Measurements from ENCODE around the gene MGME1. TPM values are rescaled to one million over a fixed set of nuclear protein-coding genes. Genes with fewer than 3 reads are reported as not detected.
A peak's percentile ranks its signal among the peaks of the same experiment; 100 is the strongest.

The MGME1 gene
- total and polyA plus RNA-seq, 8 donors = 13.3 to 41.4 (median 35.4) TPM

GRCh38 chr20:17925141-17925939, 43.5 kb upstream of the MGME1 start:
- H3K27ac ChIP-seq = no peak overlapping the region
- DNase-seq = peak in 1 of 4 donors; percentile 59

DNA sequence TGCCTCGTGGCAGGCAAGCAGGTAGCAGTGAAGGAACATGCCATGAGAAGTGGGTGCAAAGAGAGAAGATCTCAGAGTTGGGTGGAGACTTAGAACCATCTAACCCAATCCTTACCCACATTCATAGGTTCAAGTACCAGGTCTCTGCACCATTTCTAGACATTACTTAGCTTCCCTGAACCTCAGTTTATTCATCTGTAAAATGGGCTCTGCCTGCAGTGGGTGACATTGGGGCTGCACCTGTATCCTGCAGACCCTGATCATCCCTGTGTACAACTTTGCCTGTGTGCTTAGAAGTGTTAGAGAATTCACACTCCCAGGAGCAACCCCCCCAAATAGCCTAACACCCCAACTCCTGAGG, 42.9 kb upstream of the MGME1 start:
- no peak for DNase-seq
- no peaks in the 10 kb centered on the region for H3K36me3 ChIP-seq
- ATAC-seq = no peak
- TF ChIP-seq CTCF (IDR thresholded peaks at IDR 0.05) = no peak
- no peak overlapping the region for H3K4me3 ChIP-seq
- H3K9me3 ChIP-seq = no peaks in the 10 kb centered on the region
- H3K27me3 ChIP-seq = no peaks in the 10 kb centered on the region
- intact Hi-C loops (cut with DNase I) = no loop called here
- H3K27ac ChIP-seq = no peak overlapping the region
- H3K4me1 ChIP-seq = no peaks in the 10 kb centered on the region

More at GRCh38 chr20:17925141-17925939, 43.5 kb upstream of the MGME1 start:
- no peaks in the 10 kb centered on the region for H3K36me3 ChIP-seq
- no peak for ATAC-seq
- H3K9me3 ChIP-seq = no peaks in the 10 kb centered on the region
- no peak overlapping the region for H3K4me3 ChIP-seq
- intact Hi-C loops (cut with DNase I) = no loop called here
- no peaks in the 10 kb centered on the region for H3K27me3 ChIP-seq
- TF ChIP-seq CTCF (IDR thresholded peaks at IDR 0.05) = no peak
- H3K4me1 ChIP-seq = no peaks in the 10 kb centered on the region

- DNase-seq (no peak), ATAC-seq (peak; percentile 9)
- no peaks in the 10 kb centered on the region for H3K4me1 ChIP-seq
- peaks cover 0 to 4% of the 10 kb centered on the region in 2 donors for H3K9me3 ChIP-seq
- H3K4me3 ChIP-seq = no peak overlapping the region
- intact Hi-C loops (cut with DNase I) = no loop called here
- peak overlapping the region in 1 of 2 donors; percentile 40 for H3K27ac ChIP-seq
- TF ChIP-seq CTCF (IDR thresholded peaks at IDR 0.05) = no peak
- H3K36me3 ChIP-seq = no peaks in the 10 kb centered on the region
- H3K27me3 ChIP-seq = no peaks in the 10 kb centered on the region
Observed at GRCh38 chr20:17928211-17928611, 40.6 kb upstream of the MGME1 start.

DNA sequence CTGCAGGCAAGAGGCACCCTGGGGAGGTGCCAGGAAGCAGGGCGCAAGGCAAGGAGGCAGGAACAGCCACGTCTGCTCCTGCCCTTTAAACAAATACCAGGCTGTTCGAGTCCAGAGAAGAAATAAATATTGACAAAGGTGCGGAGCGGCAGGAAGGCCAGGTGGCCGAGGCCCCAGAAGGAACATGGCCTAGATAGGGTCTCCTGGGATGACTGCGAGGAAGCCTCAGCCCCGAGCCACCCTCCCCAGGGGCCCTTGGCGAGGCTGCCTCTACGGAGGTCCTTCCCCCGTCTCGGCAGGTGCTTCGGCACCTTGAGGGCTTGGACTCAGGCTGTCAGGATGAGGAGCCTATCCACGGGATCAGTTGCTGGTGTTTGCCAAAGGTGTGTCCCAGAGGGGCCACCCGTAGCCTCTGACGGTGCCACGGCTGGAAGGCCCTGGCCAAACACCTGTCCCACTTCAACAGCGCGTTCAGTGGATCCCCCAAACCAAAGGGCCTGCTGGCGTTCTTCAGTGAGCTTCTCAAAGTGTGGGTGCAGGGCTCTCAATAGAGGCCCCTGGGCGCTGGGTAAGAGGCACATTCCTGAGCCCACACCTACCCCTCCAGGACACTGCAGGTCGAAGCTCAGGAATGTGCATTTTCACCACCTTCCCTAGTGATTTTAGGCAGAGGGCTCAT, 40.0 kb upstream of the MGME1 start:
- peak overlapping the region; percentile 30 to 40 for H3K27ac ChIP-seq
- no peaks in the 10 kb centered on the region for H3K36me3 ChIP-seq
- DNase-seq (peak in 1 of 4 donors; percentile 58), ATAC-seq (peak; percentile 79)
- H3K4me3 ChIP-seq = no peak overlapping the region
- H3K4me1 ChIP-seq = no peaks in the 10 kb centered on the region
- TF ChIP-seq CTCF (IDR thresholded peaks at IDR 0.05) = no peak
- H3K27me3 ChIP-seq = no peaks in the 10 kb centered on the region
- intact Hi-C loops (cut with DNase I) = no loop called here
- H3K9me3 ChIP-seq = peaks cover 0 to 4% of the 10 kb centered on the region in 2 donors

DNA sequence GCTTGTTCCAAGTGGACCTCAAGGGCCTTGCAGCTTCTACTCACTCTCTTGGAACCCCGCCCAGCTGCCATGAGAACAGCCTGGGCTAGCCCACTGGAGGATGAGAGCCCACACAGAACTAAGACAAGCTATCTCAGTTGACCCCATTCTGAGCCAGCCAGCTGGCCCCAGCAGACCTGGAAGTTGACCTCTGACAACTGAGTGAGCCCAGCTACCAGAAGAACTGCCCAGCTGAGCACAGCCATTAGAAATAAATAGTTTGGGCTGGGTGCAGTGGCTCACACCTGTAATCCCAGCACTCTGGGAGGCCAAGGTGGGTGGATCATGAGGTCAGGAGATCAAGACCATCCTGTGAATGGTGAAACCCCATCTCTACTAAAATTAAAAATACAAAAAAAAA, 37.3 kb upstream of the MGME1 start:
- DNase-seq (no peak), ATAC-seq (no peak)
- Histone ChIP-seq H3K27ac (no peak overlapping the region), H3K4me3 (no peak overlapping the region), H3K4me1 (no peaks in the 10 kb centered on the region), H3K36me3 (no peaks in the 10 kb centered on the region), H3K9me3 (peaks cover 0 to 4% of the 10 kb centered on the region in 2 donors), H3K27me3 (no peaks in the 10 kb centered on the region)
- intact Hi-C loops (cut with DNase I) = no loop called here
- no peak for TF ChIP-seq CTCF (IDR thresholded peaks at IDR 0.05)

All from left lung (tissue), 10 donors.